Stomach (tissue), 9 donors: ENCODE data around the gene PIK3CB. TPM values are rescaled to one million over a fixed set of nuclear protein-coding genes. Genes with fewer than 3 reads are reported as not detected.

Experiments
- DNase-seq, 2 donors: peaks; one replicate each; pipeline versions ENCODE4 v3.0.0 to v3.0.0-alpha.2; 2013 to 2019
- H3K27ac ChIP-seq, 5 donors: fragments of 200-600 bp in 4 of 5; sonication (generic) in 4 of 5; one replicate each; pipeline ENCODE4 v1.5.1; 2013 to 2019; ENCODE audit warnings: mild to moderate bottlenecking in 1 of 5, moderate library complexity in 1 of 5
- H3K27me3 ChIP-seq, 3 donors: fragments of 200-600 bp; sonication (generic); one replicate each; pipeline ENCODE4 v1.5.1; 2017 to 2019; ENCODE audit warnings: mixed run types in 1 of 3
- H3K36me3 ChIP-seq, 4 donors: fragments of 200-600 bp; sonication (generic); 1 replicate in 3 of 4; 2 replicates in 1 of 4; pipeline ENCODE4 v1.5.1; 2016 to 2019
- H3K4me1 ChIP-seq, 4 donors: fragments of 200-600 bp; sonication (generic); one replicate each; pipeline ENCODE4 v1.5.1; 2016 to 2019
- H3K4me3 ChIP-seq, 4 donors: fragments of 200-600 bp; sonication (generic) in 3 of 4; one replicate each; pipeline ENCODE4 v1.5.1; 2016 to 2019; ENCODE audit warnings: mild to moderate bottlenecking in 1 of 4
- H3K9me3 ChIP-seq, 4 donors: fragments of 200-600 bp; sonication (generic); one replicate each; pipeline ENCODE4 v1.5.1; 2016 to 2019
- EP300 ChIP-seq: sonication (generic); formaldehyde crosslinking; IDR thresholded peaks from one replicate; pipeline ENCODE4 v1.6.1; 2017; ENCODE audit warnings: antibody characterized with exemption
- POLR2A ChIP-seq, 4 donors: fragments of 450-650 bp; IDR thresholded peaks; one replicate each; pipeline ENCODE4 v1.6.1; 2016; ENCODE audit warnings: antibody characterized with exemption in 4 of 4, control low read depth in 2 of 4, mild to moderate bottlenecking in 1 of 4, moderate library complexity in 1 of 4
- POLR2AphosphoS5 ChIP-seq, 3 donors: sonication (generic); formaldehyde crosslinking; IDR thresholded peaks; one replicate each; pipeline ENCODE4 v1.6.1; 2016; ENCODE audit warnings: antibody characterized with exemption in 3 of 3
- WGBS, 5 donors: extraction: QIAGEN DNeasy Blood & Tissue Kit in 3 of 5; methylation state at CpG; one replicate each; pipeline versions ENCODE4 v1.1.5 to v1.1.7; 2013 to 2018; 5-methylcytosine and 5-hydroxymethylcytosine counted together
- intact Hi-C: fragments of 100-400 bp; cut with DNase I; formaldehyde crosslinking; loops from one replicate; pipeline ENCODE4 v1.15.1; 2023; ENCODE audit warnings: low total_unique reads
- polyA plus RNA-seq, 3 donors: library from polyadenylated mRNA; stranded (reverse); fragments of 200-250 nt; gene quantifications; one replicate each; pipeline ENCODE4 v1.2.3, GENCODE V29; 2013
- total RNA-seq, 5 donors: library from RNA; depleted of rRNA; stranded (reverse); fragments of >200 nt; gene quantifications; one replicate each; pipeline versions ENCODE4 v1.1.0 to v1.2.3, GENCODE V29; 2014 to 2016
- TF ChIP-seq, protein P1 (sequence below), 7 experiments: fragments of 450-650 bp in 4 of 7; fragments of 200-600 bp in 3 of 7; sonication (generic) in 3 of 7; IDR thresholded peaks; one replicate each; pipeline ENCODE4 v1.5.1; 2016 to 2019; ENCODE audit warnings: antibody characterized with exemption in 7 of 7, control low read depth in 2 of 7, mild to moderate bottlenecking in 1 of 7
- donor health status: healthy with polysubstance abuse.
- donor health status: Bipolar disorder and iron deficiency.
- donor health status: healthy.

Gene PIK3CB
- total and polyA plus RNA-seq, 8 donors = 2.9 to 43.7 (median 9.2) TPM

DNA sequence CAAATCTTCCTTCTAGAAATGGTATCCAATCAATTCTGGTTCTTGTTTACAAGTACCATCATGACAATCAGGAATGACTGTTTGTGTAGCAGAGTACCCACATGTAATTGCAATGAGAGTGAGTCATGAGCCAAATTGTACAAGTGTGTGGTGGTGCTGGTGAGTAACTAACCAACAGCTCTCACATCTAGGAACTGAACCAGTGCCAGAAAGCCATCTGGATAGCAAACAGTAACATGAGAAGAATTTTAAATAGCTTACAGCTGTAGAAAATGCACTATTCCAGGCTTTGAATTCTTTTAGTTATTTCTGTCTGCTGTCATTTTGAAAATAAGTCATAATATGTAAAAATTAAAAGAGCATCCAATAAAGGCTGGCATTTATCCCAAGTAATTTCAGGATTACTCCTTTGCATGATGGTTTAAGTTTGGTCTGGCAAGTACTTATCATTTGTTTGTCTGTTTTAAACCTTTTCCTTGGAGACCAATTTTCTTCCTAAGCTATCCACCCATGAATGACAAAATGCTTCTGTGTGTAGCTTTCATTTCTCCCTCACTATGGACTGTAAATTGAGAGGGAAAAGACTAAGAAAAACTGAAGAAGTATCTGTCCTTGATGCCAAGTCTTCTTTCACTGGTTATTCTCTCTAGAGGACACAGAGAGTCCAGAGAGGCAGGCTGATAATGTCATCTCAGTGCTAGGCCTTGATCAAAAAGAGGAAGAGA lies 60.0 kb downstream of the PIK3CB start:
- H3K27me3 ChIP-seq = no peaks in the 10 kb centered on the region
- TF ChIP-seq EP300 (no peak), POLR2AphosphoS5 (IDR thresholded peaks at IDR 0.05) (peak; percentile 10 to 88 (median 51))
- TF ChIP-seq, protein P1, sequence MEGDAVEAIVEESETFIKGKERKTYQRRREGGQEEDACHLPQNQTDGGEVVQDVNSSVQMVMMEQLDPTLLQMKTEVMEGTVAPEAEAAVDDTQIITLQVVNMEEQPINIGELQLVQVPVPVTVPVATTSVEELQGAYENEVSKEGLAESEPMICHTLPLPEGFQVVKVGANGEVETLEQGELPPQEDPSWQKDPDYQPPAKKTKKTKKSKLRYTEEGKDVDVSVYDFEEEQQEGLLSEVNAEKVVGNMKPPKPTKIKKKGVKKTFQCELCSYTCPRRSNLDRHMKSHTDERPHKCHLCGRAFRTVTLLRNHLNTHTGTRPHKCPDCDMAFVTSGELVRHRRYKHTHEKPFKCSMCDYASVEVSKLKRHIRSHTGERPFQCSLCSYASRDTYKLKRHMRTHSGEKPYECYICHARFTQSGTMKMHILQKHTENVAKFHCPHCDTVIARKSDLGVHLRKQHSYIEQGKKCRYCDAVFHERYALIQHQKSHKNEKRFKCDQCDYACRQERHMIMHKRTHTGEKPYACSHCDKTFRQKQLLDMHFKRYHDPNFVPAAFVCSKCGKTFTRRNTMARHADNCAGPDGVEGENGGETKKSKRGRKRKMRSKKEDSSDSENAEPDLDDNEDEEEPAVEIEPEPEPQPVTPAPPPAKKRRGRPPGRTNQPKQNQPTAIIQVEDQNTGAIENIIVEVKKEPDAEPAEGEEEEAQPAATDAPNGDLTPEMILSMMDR (IDR thresholded peaks at IDR 0.05) = no peak
- no peak overlapping the region for H3K4me3 ChIP-seq
- intact Hi-C loops = no loop called here
- H3K4me1 ChIP-seq = peaks cover 15 to 25% (median 18%) of the 10 kb centered on the region in 4 donors
- no peaks in the 10 kb centered on the region for H3K9me3 ChIP-seq
- H3K27ac ChIP-seq = peak overlapping the region in 4 of 5 donors; percentile 51 to 75 (median 56)
- H3K36me3 ChIP-seq = no peaks in the 10 kb centered on the region
- peak; percentile 60 to 93 for DNase-seq

DNA sequence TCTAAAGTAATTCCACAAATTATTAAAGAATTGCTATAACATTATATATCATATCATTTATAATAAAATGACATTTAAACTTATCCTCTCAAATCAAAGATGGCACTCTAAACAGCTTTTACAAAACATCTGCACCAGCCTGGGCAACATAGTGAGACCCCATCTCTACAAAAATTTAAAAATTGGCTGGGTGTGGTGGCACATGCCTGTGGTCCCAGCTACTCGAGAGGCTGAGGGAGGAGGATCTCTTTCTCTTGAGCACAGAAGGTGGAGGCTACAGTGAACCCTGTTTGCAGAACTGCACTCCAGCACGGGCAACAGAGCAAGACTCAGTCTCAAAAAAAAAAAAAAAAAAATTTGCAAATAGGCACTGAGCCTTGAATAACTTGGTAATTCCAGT lies 63.1 kb downstream of the PIK3CB start:
- no peak overlapping the region for H3K4me3 ChIP-seq
- TF ChIP-seq EP300 (no peak), POLR2A (IDR thresholded peaks at IDR 0.05) (no peak), POLR2AphosphoS5 (IDR thresholded peaks at IDR 0.05) (no peak)
- TF ChIP-seq, protein P1 (IDR thresholded peaks at IDR 0.05) = no peak
- intact Hi-C loops = no loop called here
- peaks cover 15 to 25% (median 18%) of the 10 kb centered on the region in 4 donors for H3K4me1 ChIP-seq
- no peaks in the 10 kb centered on the region for H3K27me3 ChIP-seq
- H3K27ac ChIP-seq = no peak overlapping the region
- peaks cover 0 to 20% (median 16%) of the 10 kb centered on the region in 4 donors for H3K36me3 ChIP-seq
- H3K9me3 ChIP-seq = peaks cover 0 to 14% (median 7%) of the 10 kb centered on the region in 4 donors
- WGBS, 5 donors = 93 to 99% (median 97%) methylated on average over 2 of the region's 2 CpGs
- DNase-seq = no peak

DNA sequence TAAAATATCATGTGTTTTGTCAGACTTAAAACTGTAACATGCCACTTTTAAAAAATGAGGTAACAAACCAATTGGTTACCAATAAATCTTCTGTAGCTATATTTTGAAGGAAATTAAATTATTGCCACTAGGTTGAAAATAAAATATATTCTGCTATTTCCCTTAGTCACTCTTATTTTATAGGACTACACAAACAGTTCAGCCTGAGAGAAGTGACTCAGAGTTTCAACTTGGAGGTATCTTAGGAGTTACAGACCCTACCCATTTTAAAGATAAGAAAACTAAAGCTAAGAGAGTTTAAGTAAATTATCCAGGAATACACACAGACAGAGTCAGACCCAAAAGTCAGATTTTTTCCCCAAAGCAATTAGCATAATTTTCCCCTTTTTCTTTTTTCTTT lies 65.1 kb downstream of the PIK3CB start:
- no peaks in the 10 kb centered on the region for H3K27me3 ChIP-seq
- H3K9me3 ChIP-seq = peaks cover 0 to 14% (median 7%) of the 10 kb centered on the region in 4 donors
- H3K4me1 ChIP-seq = peaks cover 0 to 9% (median 6%) of the 10 kb centered on the region in 4 donors
- peaks cover 0 to 20% (median 16%) of the 10 kb centered on the region in 4 donors for H3K36me3 ChIP-seq
- H3K4me3 ChIP-seq = no peak overlapping the region
- H3K27ac ChIP-seq = no peak overlapping the region
- TF ChIP-seq POLR2AphosphoS5 (IDR thresholded peaks at IDR 0.05) (no peak), POLR2A (IDR thresholded peaks at IDR 0.05) (no peak), EP300 (no peak)
- TF ChIP-seq, protein P1 (IDR thresholded peaks at IDR 0.05) = no peak
- intact Hi-C loops = no loop called here
- DNase-seq = no peak

DNA sequence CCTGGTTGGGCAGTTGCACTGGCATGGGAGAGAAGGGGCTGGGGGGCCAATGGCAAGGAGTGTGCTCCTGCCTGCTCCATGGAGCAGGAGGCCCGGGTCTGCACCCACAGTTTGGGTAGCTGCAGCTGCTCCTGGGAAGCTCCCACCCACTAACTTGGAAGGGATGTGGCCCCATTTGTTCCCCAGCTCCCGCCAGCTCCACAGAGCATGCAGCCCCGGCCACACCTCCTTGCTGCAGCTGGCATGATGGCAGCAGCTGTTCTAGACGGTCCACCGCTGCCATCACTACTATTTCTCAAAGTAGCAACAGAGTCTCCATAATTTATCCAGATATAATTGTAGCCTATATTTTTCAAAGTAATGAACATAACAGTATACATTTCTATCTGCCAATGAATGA lies 65.8 kb downstream of the PIK3CB start:
- Histone ChIP-seq H3K36me3 (peaks cover 0 to 20% (median 16%) of the 10 kb centered on the region in 4 donors), H3K27me3 (no peaks in the 10 kb centered on the region), H3K27ac (no peak overlapping the region), H3K9me3 (peaks cover 0 to 14% (median 7%) of the 10 kb centered on the region in 4 donors), H3K4me1 (peaks cover 0 to 2% (median 0%) of the 10 kb centered on the region in 4 donors), H3K4me3 (no peak overlapping the region)
- no peak for DNase-seq
- intact Hi-C loops = no loop called here
- WGBS, 5 donors = 98 to 99% (median 99%) methylated on average over 5 of the region's 5 CpGs
- no peak for TF ChIP-seq EP300
- TF ChIP-seq POLR2A (IDR thresholded peaks at IDR 0.05) = no peak

DNA sequence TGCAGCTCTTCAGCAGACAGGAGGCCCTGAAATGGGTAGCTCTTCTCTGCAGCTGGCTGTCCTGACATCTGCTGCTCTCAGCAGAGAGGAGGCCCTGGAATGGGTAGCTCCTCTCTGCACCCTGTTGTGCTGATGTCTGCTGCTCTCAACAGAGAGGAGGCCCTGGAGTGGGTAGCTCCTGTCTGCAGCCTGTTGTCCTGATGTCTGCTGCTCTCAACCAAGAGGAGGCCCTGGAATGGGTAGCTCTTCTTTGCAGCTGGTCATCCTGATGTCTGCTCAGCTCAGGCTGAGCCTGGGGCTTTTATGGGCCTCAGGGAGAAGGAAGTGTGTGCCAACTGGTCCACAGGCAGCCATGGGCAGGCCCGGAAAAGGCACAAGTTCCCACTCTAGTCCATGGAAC lies 66.6 kb downstream of the PIK3CB start:
- Histone ChIP-seq H3K27ac (no peak overlapping the region), H3K4me3 (no peak overlapping the region), H3K9me3 (peaks cover 0 to 14% (median 7%) of the 10 kb centered on the region in 4 donors), H3K4me1 (no peaks in the 10 kb centered on the region), H3K36me3 (peaks cover 0 to 20% (median 16%) of the 10 kb centered on the region in 4 donors), H3K27me3 (no peaks in the 10 kb centered on the region)
- TF ChIP-seq, protein P1 (IDR thresholded peaks at IDR 0.05) = no peak
- no peak for TF ChIP-seq POLR2A (IDR thresholded peaks at IDR 0.05)
- TF ChIP-seq POLR2AphosphoS5 (IDR thresholded peaks at IDR 0.05) = no peak
- intact Hi-C loops = no loop called here
- DNase-seq = peak in 1 of 2 donors; percentile 14
- 94 to 100% (median 100%) methylated on average over 1 of the region's 1 CpG for WGBS, 5 donors
